Upper lobe of right lung (tissue), 1 donor: Measurements from ENCODE around the gene FFAR3. TPM values are rescaled to one million over a fixed set of nuclear protein-coding genes. Genes with fewer than 3 reads are reported as not detected.
A peak's percentile ranks its signal among the peaks of the same experiment; 100 is the strongest.
"Not testable (repeated sequence)": the region's sequence is repeated elsewhere in the genome, so short reads cannot be mapped to it uniquely, and the experiment has no call there.

ENCODE experiments used
- ATAC-seq: fragments of 200-7000 bp; cut with Tn5 transposase; one replicate; pipeline ENCODE4 v1.9.1; 2020; ENCODE audit warnings: mild to moderate bottlenecking, moderate library complexity
- DNase-seq: peaks from one replicate; pipeline ENCODE4 v3.0.0-alpha.2; 2020
- H3K27ac ChIP-seq: fragments of 200-600 bp; one replicate; pipeline ENCODE4 v1.8.0; 2022
- H3K27me3 ChIP-seq: fragments of 200-600 bp; one replicate; pipeline ENCODE4 v1.8.0; 2022; ENCODE audit warnings: mild to moderate bottlenecking
- H3K36me3 ChIP-seq: fragments of 200-600 bp; one replicate; pipeline ENCODE4 v1.8.0; 2022
- H3K4me1 ChIP-seq: fragments of 200-600 bp; one replicate; pipeline ENCODE4 v1.8.0; 2022
- H3K4me3 ChIP-seq: fragments of 200-600 bp; one replicate; pipeline ENCODE4 v1.8.0; 2022; ENCODE audit warnings: mild to moderate bottlenecking
- H3K9me3 ChIP-seq: fragments of 200-600 bp; one replicate; pipeline ENCODE4 v1.8.0; 2022
- CTCF ChIP-seq: fragments of 200-600 bp; IDR thresholded peaks from one replicate; pipeline ENCODE4 v1.8.0; 2022; ENCODE audit warnings: antibody characterized with exemption
- intact Hi-C: fragments of 100-400 bp; cut with DNase I; formaldehyde crosslinking; loops from one replicate; pipeline ENCODE4 v1.11.0; 2022
- total RNA-seq: library from RNA; stranded (reverse); fragmentation: NEBNext Ultra II Directional; extraction: Animal tissue kit (Norgen Biotek cat#: 25700); gene quantifications from one replicate; pipeline ENCODE4 v1.2.1, GENCODE V29; 2021
- donor health status: DM: no; HTN: yes; CAD: no; lungs with severe emphysema.

The FFAR3 gene
- total RNA-seq, 1 donor from 2014 or later = not detected

GRCh38 chr19:35353635-35354034 is 4.6 kb upstream of the FFAR3 start:
- Histone ChIP-seq H3K9me3 (no peaks in the 10 kb centered on the region), H3K27ac (no peak overlapping the region), H3K4me3 (no peak overlapping the region), H3K4me1 (peaks cover 7% of the 10 kb centered on the region), H3K36me3 (no peaks in the 10 kb centered on the region), H3K27me3 (no peaks in the 10 kb centered on the region)
- no peak for ATAC-seq
- intact Hi-C loops = loop anchor here (10.0 kb wide), 2 partner anchors 111 to 141 kb away; partner anchors contain the start of gene KRTDAP
- no peak for TF ChIP-seq CTCF
- DNase-seq = peak; percentile 28

GRCh38 chr19:35354898-35355297 is 3.4 kb upstream of the FFAR3 start:
- intact Hi-C loops = loop anchor here (10.0 kb wide), 2 partner anchors 110 to 140 kb away; partner anchors contain the start of gene KRTDAP
- peaks cover 7% of the 10 kb centered on the region for H3K4me1 ChIP-seq
- no peaks in the 10 kb centered on the region for H3K36me3 ChIP-seq
- H3K4me3 ChIP-seq = no peak overlapping the region
- H3K9me3 ChIP-seq = no peaks in the 10 kb centered on the region
- no peak for TF ChIP-seq CTCF
- no peak overlapping the region for H3K27ac ChIP-seq
- ATAC-seq (no peak), DNase-seq (peak; percentile 19)
- no peaks in the 10 kb centered on the region for H3K27me3 ChIP-seq

DNA sequence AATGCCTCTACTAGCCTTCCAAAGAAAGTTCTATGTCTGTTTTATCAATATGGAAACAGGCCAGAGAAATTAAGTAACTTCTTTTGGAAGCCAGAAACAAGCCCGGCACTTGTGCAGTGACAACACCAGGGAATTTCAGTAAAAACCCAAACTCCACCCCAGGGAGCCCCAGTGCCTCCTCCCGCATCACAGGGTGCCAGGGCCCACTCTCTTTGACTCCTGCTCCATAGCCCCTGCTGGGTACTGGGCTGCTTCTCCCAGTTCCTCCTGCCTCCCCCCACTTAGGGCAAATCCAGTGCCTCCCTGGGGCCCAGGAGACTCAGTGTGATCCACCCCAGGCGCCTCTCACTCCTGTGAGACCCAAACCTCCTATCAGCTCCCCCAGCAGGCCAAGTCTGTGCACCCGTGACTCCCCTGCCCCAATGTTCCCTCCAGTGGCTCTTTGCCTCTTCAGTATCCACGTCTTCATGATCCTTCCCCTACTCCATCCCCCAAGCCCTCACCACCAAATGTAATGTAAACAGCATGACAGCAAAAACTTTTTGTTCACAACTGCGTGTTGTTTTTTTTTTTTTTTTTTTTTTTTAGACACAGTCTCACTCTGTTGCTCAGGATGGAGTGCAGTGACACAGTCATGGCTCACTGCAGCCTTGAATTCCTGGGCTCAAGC is 2.3 kb upstream of the FFAR3 start:
- no peak overlapping the region for H3K27ac ChIP-seq
- H3K4me1 ChIP-seq = peaks cover 7% of the 10 kb centered on the region
- intact Hi-C loops = loop anchor here (10.0 kb wide), 2 partner anchors 109 to 139 kb away; partner anchors contain the start of gene KRTDAP
- TF ChIP-seq CTCF = no peak
- H3K4me3 ChIP-seq = no peak overlapping the region
- DNase-seq (peak; percentile 48), ATAC-seq (no peak)
- no peaks in the 10 kb centered on the region for H3K27me3 ChIP-seq
- no peaks in the 10 kb centered on the region for H3K9me3 ChIP-seq
- no peaks in the 10 kb centered on the region for H3K36me3 ChIP-seq

GRCh38 chr19:35358834-35359233 is 574 bp downstream of the FFAR3 start:
- H3K4me1 ChIP-seq, H3K36me3 ChIP-seq, H3K27me3 ChIP-seq, H3K9me3 ChIP-seq, ATAC-seq, H3K4me3 ChIP-seq, H3K27ac ChIP-seq: not testable (repeated sequence)
- intact Hi-C loops = loop anchor here (10.0 kb wide), 2 partner anchors 106 to 136 kb away; partner anchors contain the start of gene KRTDAP
- DNase-seq = peak; percentile 42

GRCh38 chr19:35359395-35359794 is 1.1 kb downstream of the FFAR3 start:
- DNase-seq = peak; percentile 52
- not testable (repeated sequence) for H3K9me3 ChIP-seq, H3K27me3 ChIP-seq, H3K4me3 ChIP-seq, H3K27ac ChIP-seq, ATAC-seq, H3K36me3 ChIP-seq, H3K4me1 ChIP-seq
- intact Hi-C loops = loop anchor here (10.0 kb wide), 2 partner anchors 105 to 135 kb away; partner anchors contain the start of gene KRTDAP

DNA sequence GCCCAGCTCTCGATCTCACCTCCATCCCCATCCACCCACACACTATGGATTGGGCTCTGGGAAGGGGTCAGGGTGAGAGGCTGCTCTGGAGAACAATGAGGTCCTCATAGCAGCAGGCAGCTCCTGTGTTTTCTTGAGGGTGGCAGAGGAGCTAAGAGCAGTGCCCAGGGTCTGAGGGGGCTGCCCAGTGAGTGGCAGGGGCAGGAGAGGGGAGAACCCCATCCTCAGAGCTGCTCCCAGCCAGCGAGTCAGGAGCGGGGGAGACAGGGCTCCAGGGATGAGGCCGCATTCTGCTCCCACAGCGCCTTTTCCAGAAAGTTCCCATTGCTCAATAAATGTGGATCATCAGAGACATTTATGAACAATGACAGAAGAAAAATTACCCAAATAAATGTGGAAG is 1.8 kb downstream of the FFAR3 start:
- DNase-seq, intact Hi-C loops, ATAC-seq: not testable (repeated sequence)

GRCh38 chr19:35360880-35361420 is 2.7 kb downstream of the FFAR3 start:
- no peak for DNase-seq
- H3K9me3 ChIP-seq = no peaks in the 10 kb centered on the region
- no peak overlapping the region for H3K27ac ChIP-seq
- intact Hi-C loops = no loop called here
- H3K27me3 ChIP-seq = no peaks in the 10 kb centered on the region
- ATAC-seq = no peak
- no peak for TF ChIP-seq CTCF
- peaks cover 7% of the 10 kb centered on the region for H3K4me1 ChIP-seq
- no peaks in the 10 kb centered on the region for H3K36me3 ChIP-seq
- H3K4me3 ChIP-seq = no peak overlapping the region

More for the DNA sequence above, 1.8 kb downstream of the FFAR3 start:
- H3K27ac ChIP-seq, H3K4me3 ChIP-seq, H3K4me1 ChIP-seq, H3K9me3 ChIP-seq, H3K27me3 ChIP-seq, H3K36me3 ChIP-seq: not testable (repeated sequence)
